Activated T-cell treated with anti-CD3 and anti-CD28 coated beads for 24 hours (primary cell): ENCODE data around the gene PLGRKT.
"Not testable (repeated sequence)": the region's sequence is repeated elsewhere in the genome, so short reads cannot be mapped to it uniquely, and the experiment has no call there.

Experiments used
- DNase-seq: peaks from one replicate; pipeline ENCODE4 v3.0.0-alpha.2; 2020; ENCODE audit warnings: low read depth

PLGRKT gene

GRCh38 chr9:5430912-5431311 is 6.8 kb downstream of the PLGRKT start:
- no peak for DNase-seq

GRCh38 chr9:5429873-5430564 is 7.7 kb downstream of the PLGRKT start:
- DNase-seq = no peak

- no peak for DNase-seq
These were observed 8.8 kb downstream of the PLGRKT start for GRCh38 chr9:5428794-5429528.

GRCh38 chr9:5428172-5428571 is 9.6 kb downstream of the PLGRKT start:
- DNase-seq = no peak

GRCh38 chr9:5427005-5427404 is 10.7 kb downstream of the PLGRKT start:
- DNase-seq = no peak

- DNase-seq = no peak
These were observed 12.6 kb downstream of the PLGRKT start for GRCh38 chr9:5425006-5425628.

GRCh38 chr9:5422276-5422675 is 15.4 kb downstream of the PLGRKT start:
- no peak for DNase-seq

GRCh38 chr9:5421163-5421562 is 16.6 kb downstream of the PLGRKT start:
- no peak for DNase-seq

GRCh38 chr9:5419987-5420386 is 17.7 kb downstream of the PLGRKT start:
- no peak for DNase-seq

- DNase-seq = no peak
These were observed 19.2 kb downstream of the PLGRKT start for GRCh38 chr9:5418481-5418880.

GRCh38 chr9:5416953-5417352 is 20.8 kb downstream of the PLGRKT start:
- DNase-seq = no peak

- DNase-seq = no peak
These were observed 29.1 kb downstream of the PLGRKT start for GRCh38 chr9:5408596-5408995.

GRCh38 chr9:5402217-5402616 is 35.5 kb downstream of the PLGRKT start:
- DNase-seq = no peak

- not testable (repeated sequence) for DNase-seq
These were observed 40.2 kb downstream of the PLGRKT start for GRCh38 chr9:5397547-5397946.

- DNase-seq = no peak
These were observed 42.3 kb downstream of the PLGRKT start for GRCh38 chr9:5395428-5395827.

GRCh38 chr9:5393976-5394375 is 43.7 kb downstream of the PLGRKT start:
- not testable (repeated sequence) for DNase-seq

- no peak for DNase-seq
These were observed 44.2 kb downstream of the PLGRKT start for GRCh38 chr9:5393497-5393896.

- DNase-seq = no peak
These were observed 45.4 kb downstream of the PLGRKT start for GRCh38 chr9:5392285-5392684.

- DNase-seq = no peak
These were observed 48.5 kb downstream of the PLGRKT start for GRCh38 chr9:5389109-5389732.

- no peak for DNase-seq
These were observed 49.5 kb downstream of the PLGRKT start for GRCh38 chr9:5388026-5388819.

- no peak for DNase-seq
These were observed 53.3 kb downstream of the PLGRKT start for GRCh38 chr9:5384436-5384835.

GRCh38 chr9:5382479-5382878 is 55.2 kb downstream of the PLGRKT start:
- DNase-seq = no peak
